GM18502 (cell line): Measurements from ENCODE around the gene TAF3.

Experiments used
- ATAC-seq: cut with Tn5 transposase; IDR thresholded peaks from one replicate; pipeline ENCODE4 v1.9.1; 2021; ENCODE audit warnings: mild to moderate bottlenecking; ENCODE audit not compliant: unreplicated experiment, poor library complexity

Gene TAF3

GRCh38 chr10:8054244-8054493 is 235.9 kb downstream of the TAF3 start:
- ATAC-seq = peak; percentile 5

- peak; percentile 39 for ATAC-seq
Observed at GRCh38 chr10:8054494-8055407, 236.4 kb downstream of the TAF3 start, which contains the start of gene GATA3. TSS of gene GATA3 (plus strand) at chr10:8054688. CDS start at chr10:8055656, 968 bp downstream.

- ATAC-seq = no peak
Observed at GRCh38 chr10:8055420-8056349, 237.4 kb downstream of the TAF3 start.

GRCh38 chr10:8056378-8056777 is 238.1 kb downstream of the TAF3 start:
- ATAC-seq = no peak

GRCh38 chr10:8056871-8057331 is 238.6 kb downstream of the TAF3 start:
- peak; percentile 35 for ATAC-seq

- no peak for ATAC-seq
Observed at GRCh38 chr10:8057636-8058273, 239.4 kb downstream of the TAF3 start.

- ATAC-seq = no peak
Observed at GRCh38 chr10:8058274-8059111, 240.2 kb downstream of the TAF3 start.

- no peak for ATAC-seq
Observed at GRCh38 chr10:8059191-8059936, 241.1 kb downstream of the TAF3 start.

- ATAC-seq = peak; percentile 45
Observed at GRCh38 chr10:8060010-8060703, 241.9 kb downstream of the TAF3 start.

- no peak for ATAC-seq
Observed at GRCh38 chr10:8060704-8061121, 242.4 kb downstream of the TAF3 start.

- no peak for ATAC-seq
Observed at GRCh38 chr10:8061274-8062211, 243.2 kb downstream of the TAF3 start.

- no peak for ATAC-seq
Observed at GRCh38 chr10:8063128-8063908, 245.0 kb downstream of the TAF3 start.

GRCh38 chr10:8063935-8064334 is 245.6 kb downstream of the TAF3 start:
- ATAC-seq = no peak

GRCh38 chr10:8064436-8064835 is 246.1 kb downstream of the TAF3 start:
- ATAC-seq = no peak

GRCh38 chr10:8065651-8066050 is 247.3 kb downstream of the TAF3 start:
- ATAC-seq = no peak

GRCh38 chr10:8066124-8066523 is 247.8 kb downstream of the TAF3 start:
- ATAC-seq = no peak
